IMR-90 (cell line): ENCODE measurements around the gene DSCAML1. TPM values are rescaled to one million over a fixed set of nuclear protein-coding genes. Genes with fewer than 3 reads are reported as not detected.

Experiments
- ATAC-seq: fragments of 200-7000 bp; cut with Tn5 transposase; 2 replicates; pipeline ENCODE4 v1.9.1; 2020; ENCODE audit warnings: low read depth, mild to moderate bottlenecking, moderate library complexity
- BruUV-seq: library from RNA; stranded (reverse); fragments of 400-500 nt; replicated peaks from 2 replicates; lab custom pipeline; 2021; lab: Mats Ljungman, UMichigan
- CTCF ChIA-PET: fragments of 300-600 bp; formaldehyde crosslinking; extraction: SDS; loops from one replicate; lab custom pipeline; 2021; ENCODE audit warnings: antibody characterized with exemption; lab: Yijun Ruan, JAX
- POLR2A ChIA-PET: fragments of 300-600 bp; sonication (Branson Sonifier 250); formaldehyde crosslinking; loops from one replicate; lab custom pipeline; 2022; ENCODE audit warnings: antibody characterized with exemption; ENCODE audit not compliant: unreplicated experiment; lab: Charles Lee
- DNase-seq: peaks from one replicate; pipeline ENCODE4 v3.0.0; 2013
- H2AFZ ChIP-seq: replicated peaks from 2 replicates; pipeline ENCODE3; 2013; ENCODE audit warnings: low read length, mild to moderate bottlenecking; ENCODE audit not compliant: poor library complexity
- H2AK5ac ChIP-seq: 2 replicates; pipeline ENCODE4 v1.6.1; 2013; ENCODE audit warnings: low read depth, low read length, inconsistent platforms
- H2AK9ac ChIP-seq: replicated peaks from 2 replicates; pipeline ENCODE3; 2013; ENCODE audit warnings: mild to moderate bottlenecking, low read depth, low read length, moderate library complexity; ENCODE audit not compliant: poor library complexity
- H2BK120ac ChIP-seq: 2 replicates; pipeline ENCODE4 v1.6.1; 2013; ENCODE audit warnings: low read depth, low read length, inconsistent platforms
- H2BK15ac ChIP-seq: 3 replicates; pipeline ENCODE4 v1.6.1; 2013; ENCODE audit warnings: low read depth, low read length, inconsistent platforms
- H2BK20ac ChIP-seq: 2 replicates; pipeline ENCODE4 v1.6.1; 2013; ENCODE audit warnings: low read depth, mild to moderate bottlenecking, inconsistent platforms, low read length, moderate library complexity
- H2BK5ac ChIP-seq: 2 replicates; pipeline ENCODE4 v1.6.1; 2013; ENCODE audit warnings: mild to moderate bottlenecking, low read depth, low read length, inconsistent platforms; ENCODE audit not compliant: poor library complexity, severe bottlenecking
- H3K14ac ChIP-seq: replicated peaks from 2 replicates; pipeline ENCODE4 v1.6.1; 2013; ENCODE audit warnings: low read depth, low read length, inconsistent platforms
- H3K18ac ChIP-seq: 2 replicates; pipeline ENCODE4 v1.6.1; 2013; ENCODE audit warnings: low read depth, low read length, control low read depth
- H3K23ac ChIP-seq: 2 replicates; pipeline ENCODE4 v1.6.1; 2013; ENCODE audit warnings: low read depth, low read length, inconsistent platforms
- H3K27ac ChIP-seq: 2 replicates; pipeline ENCODE4 v1.5.1; 2013; ENCODE audit warnings: mild to moderate bottlenecking, control low read depth, low read length; ENCODE audit not compliant: insufficient read depth
- H3K27me3 ChIP-seq: 2 replicates; pipeline ENCODE4 v1.6.1; 2013; ENCODE audit warnings: low read length; ENCODE audit not compliant: control insufficient read depth, insufficient read depth
- H3K36me3 ChIP-seq: 2 replicates; pipeline ENCODE4 v1.6.1; 2013; ENCODE audit warnings: low read length, mixed read lengths; ENCODE audit not compliant: control insufficient read depth, insufficient read depth
- H3K4ac ChIP-seq: 2 replicates; pipeline ENCODE4 v1.6.1; 2013; ENCODE audit warnings: low read depth, low read length, inconsistent platforms
- H3K4me1 ChIP-seq: 2 replicates; pipeline ENCODE4 v1.6.1; 2013; ENCODE audit warnings: low read length, mixed read lengths; ENCODE audit not compliant: control insufficient read depth, insufficient read depth
- H3K4me2 ChIP-seq: 2 replicates; pipeline ENCODE4 v1.6.1; 2013; ENCODE audit warnings: low read depth, mild to moderate bottlenecking, control low read depth, low read length, moderate library complexity
- H3K4me3 ChIP-seq: 2 replicates; pipeline ENCODE4 v1.5.1; 2013; ENCODE audit warnings: low read depth, mild to moderate bottlenecking, control low read depth, low read length, moderate library complexity; ENCODE audit not compliant: insufficient read depth
- H3K56ac ChIP-seq: 2 replicates; pipeline ENCODE4 v1.6.1; 2013; ENCODE audit warnings: low read length, inconsistent platforms; ENCODE audit not compliant: insufficient read depth; ENCODE audit errors: extremely low read depth
- H3K79me1 ChIP-seq, 2 experiments: 2 replicates each; pipeline ENCODE4 v1.6.1; 2013; ENCODE audit warnings: low read length in 2 of 2, inconsistent platforms in 1 of 2, low read depth in 1 of 2
- H3K9ac ChIP-seq: 2 replicates; pipeline ENCODE4 v1.6.1; 2013; ENCODE audit warnings: low read depth, low read length, control low read depth
- H3K9me1 ChIP-seq: 2 replicates; pipeline ENCODE4 v1.6.1; 2013; ENCODE audit warnings: low read length, inconsistent platforms; ENCODE audit not compliant: insufficient read depth
- H3K9me3 ChIP-seq: 2 replicates; pipeline ENCODE4 v1.6.1; 2013; ENCODE audit warnings: low read length; ENCODE audit not compliant: control insufficient read depth, insufficient read depth
- H4K20me1 ChIP-seq: 2 replicates; pipeline ENCODE4 v1.6.1; 2013; ENCODE audit warnings: low read length, inconsistent platforms; ENCODE audit not compliant: insufficient read depth
- H4K5ac ChIP-seq: 2 replicates; pipeline ENCODE4 v1.6.1; 2013; ENCODE audit warnings: mild to moderate bottlenecking, low read depth, low read length, control low read depth
- H4K8ac ChIP-seq, 2 experiments: 2 replicates each; pipeline ENCODE4 v1.6.1; 2013; ENCODE audit warnings: low read depth in 2 of 2, low read length in 2 of 2, control low read depth in 1 of 2, inconsistent platforms in 1 of 2
- H4K91ac ChIP-seq: 2 replicates; pipeline ENCODE4 v1.6.1; 2013; ENCODE audit warnings: low read depth, low read length, inconsistent platforms; ENCODE audit not compliant: insufficient read depth
- BHLHE40 ChIP-seq: fragments of 150-350 bp; IDR thresholded peaks from 2 replicates; pipeline ENCODE4 v1.6.1; 2016; ENCODE audit warnings: mild to moderate bottlenecking, low read depth, low read length
- CHD1 ChIP-seq: IDR thresholded peaks from 2 replicates; pipeline ENCODE4 v1.6.1; 2012; ENCODE audit warnings: low read depth, low read length, improper control_type of control experiment
- MAFK ChIP-seq: IDR thresholded peaks from 2 replicates; pipeline ENCODE4 v1.6.1; 2012; ENCODE audit warnings: low read depth, low read length, improper control_type of control experiment
- MAZ ChIP-seq: IDR thresholded peaks from 2 replicates; pipeline ENCODE4 v1.6.1; 2012; ENCODE audit warnings: low read depth, mild to moderate bottlenecking, low read length, improper control_type of control experiment, moderate library complexity, borderline replicate concordance
- MXI1 ChIP-seq: IDR thresholded peaks from 2 replicates; pipeline ENCODE4 v1.6.1; 2012; ENCODE audit warnings: low read depth, mild to moderate bottlenecking, low read length, moderate library complexity, borderline replicate concordance
- NFE2L2 ChIP-seq: fragments of 150-350 bp; IDR thresholded peaks from 2 replicates; pipeline ENCODE4 v1.6.1; 2016; ENCODE audit warnings: low read depth, mild to moderate bottlenecking, low read length
- POLR2A ChIP-seq: IDR thresholded peaks from 2 replicates; pipeline ENCODE4 v1.6.1; 2012; ENCODE audit warnings: mild to moderate bottlenecking, low read depth, low read length
- RAD21 ChIP-seq: IDR thresholded peaks from 2 replicates; pipeline ENCODE4 v1.6.1; 2012; ENCODE audit warnings: low read length, improper control_type of control experiment
- RCOR1 ChIP-seq: IDR thresholded peaks from 2 replicates; pipeline ENCODE4 v1.6.1; 2012; ENCODE audit warnings: mild to moderate bottlenecking, low read length, improper control_type of control experiment; ENCODE audit not compliant: insufficient replicate concordance
- RFX5 ChIP-seq: IDR thresholded peaks from 2 replicates; pipeline ENCODE4 v1.8.0; 2012; ENCODE audit warnings: low read depth, mild to moderate bottlenecking, low read length, moderate library complexity
- SMC3 ChIP-seq: fragments of 150-350 bp; IDR thresholded peaks from 2 replicates; pipeline ENCODE4 v1.6.1; 2016; ENCODE audit warnings: low read depth, mild to moderate bottlenecking, antibody characterized with exemption, low read length, moderate library complexity
- USF2 ChIP-seq: fragments of 150-350 bp; IDR thresholded peaks from 2 replicates; pipeline ENCODE4 v1.6.1; 2017; ENCODE audit warnings: mild to moderate bottlenecking, antibody characterized with exemption, low read length, low read depth
- WGBS, 2 experiments: methylation state at CpG; one replicate each; pipeline versions ENCODE4 v1.1.5 to v1.1.7; 2013; ENCODE audit warnings: missing lambda C conversion rate in 2 of 2; ENCODE audit not compliant: insufficient read length in 1 of 2; ENCODE audit errors: extremely low coverage in 2 of 2; 5-methylcytosine and 5-hydroxymethylcytosine counted together
- dilution Hi-C: fragments of 300-500 bp; cut with HindIII; formaldehyde crosslinking; loops from one replicate; pipeline ENCODE4 v1.14.3; 2018; ENCODE audit warnings: low sequenced_read_pairs; ENCODE audit not compliant: unreplicated experiment
- in situ Hi-C: fragments of 300-500 bp; cut with MboI; formaldehyde crosslinking; loops from 3 replicates; pipeline ENCODE4 v1.14.3; 2019; ENCODE audit warnings: low sequenced_read_pairs, inconsistent platforms, mixed read lengths
- intact Hi-C: fragments of 100-400 bp; cut with micrococcal nuclease; formaldehyde crosslinking; loops from 2 replicates; pipeline ENCODE4 v1.10.0; 2022
- polyA plus RNA-seq, 3 experiments: library from polyadenylated mRNA; depleted of rRNA; stranded (reverse); fragments of >200 nt; gene quantifications; 2 replicates each; pipeline ENCODE4 v1.2.3, GENCODE V29; 2012; ENCODE audit warnings: low replicate concordance in 1 of 3
- total RNA-seq: library from RNA; depleted of rRNA; stranded (reverse); fragments of >200 nt; gene quantifications from 2 replicates; pipeline ENCODE4 v1.2.3, GENCODE V29; 2012
- TF ChIP-seq, protein P1 (sequence below): conservative IDR thresholded peaks from 2 replicates; pipeline ENCODE4 v1.5.1; 2012; ENCODE audit warnings: mild to moderate bottlenecking, low read depth, low read length, improper control_type of control experiment

The DSCAML1 gene
- total and polyA plus RNA-seq, 2 of the 4 experiments (the other 2 are of a cell fraction), result not detected

DNA sequence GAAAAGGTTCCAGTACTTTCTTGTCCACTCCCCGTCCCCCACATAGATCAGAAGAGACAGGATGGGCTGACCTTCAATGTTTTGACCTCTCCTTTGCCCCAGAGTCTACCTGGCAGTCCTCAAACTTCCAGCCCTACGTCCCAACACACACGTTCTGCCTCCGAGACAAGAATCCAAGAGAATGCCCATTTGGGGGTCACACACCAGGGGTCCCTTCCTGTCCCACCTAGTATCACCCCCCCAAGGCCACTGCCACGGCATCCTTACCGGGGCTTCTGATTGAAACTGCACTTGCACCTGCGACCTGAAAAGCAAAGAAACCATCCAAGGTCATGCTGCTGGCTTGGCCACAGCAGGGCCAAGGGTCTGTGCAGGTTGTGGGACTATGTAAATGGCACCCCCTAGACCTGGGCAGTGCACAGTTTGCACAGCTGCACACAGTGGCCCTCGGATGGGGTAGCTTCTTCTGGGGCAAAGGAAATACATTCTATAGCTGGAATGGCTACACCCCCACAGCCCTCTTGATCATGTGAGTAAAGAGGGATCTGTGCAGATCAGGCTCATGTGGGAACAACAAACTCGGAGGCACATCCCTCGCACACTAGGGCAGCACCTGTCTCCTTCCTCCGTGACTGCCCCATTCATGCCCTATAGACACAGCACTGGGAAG, 44.0 kb upstream of the DSCAML1 start:
- H3K36me3 ChIP-seq, result no peaks in the 10 kb centered on the region
- DNase-seq (no peak), ATAC-seq (no peak)
- no peak overlapping the region for H2BK5ac ChIP-seq
- H2BK15ac ChIP-seq, result no peak overlapping the region
- H4K8ac ChIP-seq, result no peak overlapping the region
- H3K4me3 ChIP-seq, result no peak overlapping the region
- no peak overlapping the region for H3K56ac ChIP-seq
- no peak overlapping the region for H4K91ac ChIP-seq
- no TSS peak for BruUV-seq
- no peak overlapping the region for H2BK20ac ChIP-seq
- WGBS, 2 experiments, result 67% methylated on average over 3 of the region's 11 CpGs; no CpG with 5 or more reads in 1 of the 2 experiments
- no peaks in the 10 kb centered on the region for H3K79me1 ChIP-seq
- intact Hi-C loops (no loop called here), in situ Hi-C loops (loop anchor here (5.0 kb wide), 1 partner anchor 106 kb away; no protein-coding TSS in a partner anchor), dilution Hi-C loops (no loop called here)
- no peak overlapping the region for H3K4me2 ChIP-seq
- H3K27ac ChIP-seq, result no peak overlapping the region
- no peak overlapping the region for H2AFZ ChIP-seq
- POLR2A ChIA-PET, result no interaction called here
- no peak overlapping the region for H3K9ac ChIP-seq
- H3K14ac ChIP-seq, result no peak overlapping the region
- H4K5ac ChIP-seq, result no peak overlapping the region
- no peak overlapping the region for H3K18ac ChIP-seq
- H3K27me3 ChIP-seq, result peaks cover 20% of the 10 kb centered on the region
- no peak overlapping the region for H3K4ac ChIP-seq
- no peaks in the 10 kb centered on the region for H3K9me3 ChIP-seq
- TF ChIP-seq MAFK (no peak), RFX5 (no peak), BHLHE40 (no peak), CHD1 (no peak), MAZ (no peak), RCOR1 (no peak), USF2 (no peak), RAD21 (no peak), NFE2L2 (no peak), SMC3 (no peak), POLR2A (no peak), MXI1 (no peak)
- TF ChIP-seq, protein P1, sequence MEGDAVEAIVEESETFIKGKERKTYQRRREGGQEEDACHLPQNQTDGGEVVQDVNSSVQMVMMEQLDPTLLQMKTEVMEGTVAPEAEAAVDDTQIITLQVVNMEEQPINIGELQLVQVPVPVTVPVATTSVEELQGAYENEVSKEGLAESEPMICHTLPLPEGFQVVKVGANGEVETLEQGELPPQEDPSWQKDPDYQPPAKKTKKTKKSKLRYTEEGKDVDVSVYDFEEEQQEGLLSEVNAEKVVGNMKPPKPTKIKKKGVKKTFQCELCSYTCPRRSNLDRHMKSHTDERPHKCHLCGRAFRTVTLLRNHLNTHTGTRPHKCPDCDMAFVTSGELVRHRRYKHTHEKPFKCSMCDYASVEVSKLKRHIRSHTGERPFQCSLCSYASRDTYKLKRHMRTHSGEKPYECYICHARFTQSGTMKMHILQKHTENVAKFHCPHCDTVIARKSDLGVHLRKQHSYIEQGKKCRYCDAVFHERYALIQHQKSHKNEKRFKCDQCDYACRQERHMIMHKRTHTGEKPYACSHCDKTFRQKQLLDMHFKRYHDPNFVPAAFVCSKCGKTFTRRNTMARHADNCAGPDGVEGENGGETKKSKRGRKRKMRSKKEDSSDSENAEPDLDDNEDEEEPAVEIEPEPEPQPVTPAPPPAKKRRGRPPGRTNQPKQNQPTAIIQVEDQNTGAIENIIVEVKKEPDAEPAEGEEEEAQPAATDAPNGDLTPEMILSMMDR, result no peak
- H4K20me1 ChIP-seq, result no peaks in the 10 kb centered on the region
- no peak overlapping the region for H3K23ac ChIP-seq
- H2AK9ac ChIP-seq, result peak overlapping the region; percentile 5
- CTCF ChIA-PET, result no interaction called here
- no peak overlapping the region for H2AK5ac ChIP-seq
- no peaks in the 10 kb centered on the region for H3K9me1 ChIP-seq
- no peak overlapping the region for H2BK120ac ChIP-seq
- H3K4me1 ChIP-seq, result no peaks in the 10 kb centered on the region
